Osteoblast (primary cell): ENCODE data around the gene CLTRN. TPM values are rescaled to one million over a fixed set of nuclear protein-coding genes. Genes with fewer than 3 reads are reported as not detected.

Experiments
- DNase-seq: peaks from one replicate; pipeline ENCODE4 v3.0.0; 2011; ENCODE audit warnings: low spot score, mixed read lengths; ENCODE audit not compliant: insufficient read length; ENCODE audit errors: missing footprints
- H2AFZ ChIP-seq: 2 replicates; pipeline ENCODE4 v1.6.0; 2011; ENCODE audit warnings: mild to moderate bottlenecking, low read length
- H3K27ac ChIP-seq: 2 replicates; pipeline ENCODE4 v1.5.1; 2011; ENCODE audit warnings: mild to moderate bottlenecking, low read depth, low read length, moderate library complexity
- H3K27me3 ChIP-seq: 2 replicates; pipeline ENCODE4 v1.6.0; 2012; ENCODE audit warnings: mild to moderate bottlenecking, control low read depth, inconsistent platforms, low read length, moderate library complexity; ENCODE audit not compliant: insufficient read depth
- H3K36me3 ChIP-seq: 2 replicates; pipeline ENCODE4 v1.5.1; 2011; ENCODE audit warnings: mild to moderate bottlenecking, low read length, control low read depth, moderate library complexity; ENCODE audit not compliant: insufficient read depth
- H3K4me1 ChIP-seq: 2 replicates; pipeline ENCODE4 v1.5.1; 2011; ENCODE audit warnings: mild to moderate bottlenecking, low read length, control low read depth, moderate library complexity; ENCODE audit not compliant: insufficient read depth
- H3K4me2 ChIP-seq: 2 replicates; pipeline ENCODE4 v1.6.0; 2011; ENCODE audit warnings: mild to moderate bottlenecking, low read length; ENCODE audit not compliant: insufficient read depth
- H3K4me3 ChIP-seq: fragments of 200-600 bp; sonication (generic); 3 replicates; pipeline ENCODE4 v1.5.1; 2012; ENCODE audit warnings: mild to moderate bottlenecking, low read length, inconsistent platforms; ENCODE audit not compliant: insufficient read depth
- H3K79me2 ChIP-seq: 2 replicates; pipeline ENCODE4 v1.6.0; 2012; ENCODE audit warnings: mild to moderate bottlenecking, low read length, control low read depth, inconsistent platforms; ENCODE audit not compliant: insufficient read depth
- H3K9me3 ChIP-seq: 2 replicates; pipeline ENCODE4 v1.5.1; 2011; ENCODE audit warnings: low read depth, low read length, control low read depth
- H4K20me1 ChIP-seq: 2 replicates; pipeline ENCODE4 v1.6.0; 2012; ENCODE audit warnings: mild to moderate bottlenecking, low read length, control low read depth; ENCODE audit not compliant: insufficient read depth
- total RNA-seq: library from RNA; depleted of rRNA; stranded (reverse); fragments of >200 nt; gene quantifications from 2 replicates; pipeline ENCODE4 v1.2.3, GENCODE V29; 2012
- TF ChIP-seq, protein P1 (sequence below): IDR thresholded peaks from 2 replicates; pipeline ENCODE4 v1.5.1; 2011; ENCODE audit warnings: mild to moderate bottlenecking, low read depth, low read length, moderate library complexity; ENCODE audit errors: extremely low read depth

The CLTRN gene
- total RNA-seq, 1 donor, result 0.36 TPM

DNA sequence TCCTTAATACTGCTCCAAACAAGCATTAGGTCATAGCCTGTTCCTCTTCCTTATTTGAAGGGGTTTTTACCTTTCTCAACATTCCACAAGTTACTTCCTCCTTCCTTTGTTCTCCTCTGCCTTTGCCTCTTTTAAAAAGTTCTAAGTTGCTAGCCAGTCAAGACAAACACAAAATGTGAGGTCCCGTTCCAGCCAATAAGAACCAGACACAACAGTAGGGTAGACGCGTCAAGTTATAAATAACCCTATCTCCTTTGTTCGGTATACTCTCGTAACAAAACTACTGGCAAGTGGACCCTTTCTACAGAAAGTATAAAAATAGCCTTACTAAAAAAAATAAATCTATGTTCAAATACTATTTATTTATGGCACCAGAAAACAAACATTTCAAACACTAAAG lies 57.5 kb downstream of the CLTRN start:
- no peak overlapping the region for H3K27ac ChIP-seq
- TF ChIP-seq, protein P1, sequence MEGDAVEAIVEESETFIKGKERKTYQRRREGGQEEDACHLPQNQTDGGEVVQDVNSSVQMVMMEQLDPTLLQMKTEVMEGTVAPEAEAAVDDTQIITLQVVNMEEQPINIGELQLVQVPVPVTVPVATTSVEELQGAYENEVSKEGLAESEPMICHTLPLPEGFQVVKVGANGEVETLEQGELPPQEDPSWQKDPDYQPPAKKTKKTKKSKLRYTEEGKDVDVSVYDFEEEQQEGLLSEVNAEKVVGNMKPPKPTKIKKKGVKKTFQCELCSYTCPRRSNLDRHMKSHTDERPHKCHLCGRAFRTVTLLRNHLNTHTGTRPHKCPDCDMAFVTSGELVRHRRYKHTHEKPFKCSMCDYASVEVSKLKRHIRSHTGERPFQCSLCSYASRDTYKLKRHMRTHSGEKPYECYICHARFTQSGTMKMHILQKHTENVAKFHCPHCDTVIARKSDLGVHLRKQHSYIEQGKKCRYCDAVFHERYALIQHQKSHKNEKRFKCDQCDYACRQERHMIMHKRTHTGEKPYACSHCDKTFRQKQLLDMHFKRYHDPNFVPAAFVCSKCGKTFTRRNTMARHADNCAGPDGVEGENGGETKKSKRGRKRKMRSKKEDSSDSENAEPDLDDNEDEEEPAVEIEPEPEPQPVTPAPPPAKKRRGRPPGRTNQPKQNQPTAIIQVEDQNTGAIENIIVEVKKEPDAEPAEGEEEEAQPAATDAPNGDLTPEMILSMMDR, result no peak
- H3K36me3 ChIP-seq, result no peaks in the 10 kb centered on the region
- no peak overlapping the region for H3K4me2 ChIP-seq
- no peak for DNase-seq
- H3K9me3 ChIP-seq, result no peaks in the 10 kb centered on the region
- H3K27me3 ChIP-seq, result no peaks in the 10 kb centered on the region
- no peaks in the 10 kb centered on the region for H3K79me2 ChIP-seq
- H3K4me1 ChIP-seq, result no peaks in the 10 kb centered on the region
- no peak overlapping the region for H3K4me3 ChIP-seq
- no peaks in the 10 kb centered on the region for H4K20me1 ChIP-seq
- H2AFZ ChIP-seq, result no peak overlapping the region

DNA sequence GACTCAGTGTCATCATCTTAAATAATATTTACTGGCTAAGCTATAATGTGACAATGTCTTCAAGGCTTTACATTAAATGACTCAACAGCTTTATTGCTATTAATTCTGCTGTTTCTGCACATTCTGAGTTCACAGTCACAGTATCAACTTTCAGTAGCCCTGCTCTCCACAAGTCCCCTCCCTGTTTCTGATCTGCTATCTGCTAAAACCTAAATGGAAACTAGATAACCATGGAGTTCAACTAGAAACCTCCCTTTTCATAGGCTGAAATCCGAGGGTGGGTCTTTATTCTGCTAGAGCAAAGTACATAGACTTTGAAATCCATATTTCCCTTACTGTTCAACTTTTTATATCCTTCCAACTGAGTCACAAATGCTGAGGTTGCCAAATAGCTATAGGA lies 58.5 kb downstream of the CLTRN start:
- H3K27me3 ChIP-seq, result no peaks in the 10 kb centered on the region
- H2AFZ ChIP-seq, result no peak overlapping the region
- no peaks in the 10 kb centered on the region for H4K20me1 ChIP-seq
- TF ChIP-seq, protein P1, result no peak
- no peaks in the 10 kb centered on the region for H3K9me3 ChIP-seq
- no peak for DNase-seq
- H3K4me1 ChIP-seq, result no peaks in the 10 kb centered on the region
- no peaks in the 10 kb centered on the region for H3K79me2 ChIP-seq
- H3K4me3 ChIP-seq, result no peak overlapping the region
- no peak overlapping the region for H3K4me2 ChIP-seq
- H3K27ac ChIP-seq, result no peak overlapping the region
- H3K36me3 ChIP-seq, result no peaks in the 10 kb centered on the region

DNA sequence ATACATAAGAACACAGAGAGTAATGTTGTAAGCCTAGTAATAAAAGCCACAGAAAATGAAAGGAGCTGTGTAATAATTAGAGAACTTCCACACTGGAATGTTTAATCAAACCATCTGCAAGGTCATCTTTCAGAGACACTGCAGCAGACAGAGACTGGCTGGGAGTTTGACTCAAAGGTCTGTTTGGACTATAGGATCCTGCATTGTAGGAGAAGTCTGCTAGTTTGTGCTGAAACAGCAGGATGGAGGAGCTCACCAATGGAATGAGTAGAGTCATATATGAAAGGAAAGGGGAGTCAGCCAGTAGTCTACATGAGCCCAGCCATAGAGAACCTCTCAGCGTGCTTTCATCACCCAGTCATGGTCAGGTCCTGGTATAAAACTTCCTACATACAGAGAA lies 59.4 kb downstream of the CLTRN start:
- Histone ChIP-seq H3K4me3 (no peak overlapping the region), H3K4me2 (no peak overlapping the region), H3K36me3 (no peaks in the 10 kb centered on the region), H3K79me2 (no peaks in the 10 kb centered on the region), H3K27ac (no peak overlapping the region), H4K20me1 (no peaks in the 10 kb centered on the region), H3K9me3 (no peaks in the 10 kb centered on the region), H2AFZ (no peak overlapping the region), H3K4me1 (no peaks in the 10 kb centered on the region), H3K27me3 (no peaks in the 10 kb centered on the region)
- TF ChIP-seq, protein P1, result no peak
- no peak for DNase-seq

DNA sequence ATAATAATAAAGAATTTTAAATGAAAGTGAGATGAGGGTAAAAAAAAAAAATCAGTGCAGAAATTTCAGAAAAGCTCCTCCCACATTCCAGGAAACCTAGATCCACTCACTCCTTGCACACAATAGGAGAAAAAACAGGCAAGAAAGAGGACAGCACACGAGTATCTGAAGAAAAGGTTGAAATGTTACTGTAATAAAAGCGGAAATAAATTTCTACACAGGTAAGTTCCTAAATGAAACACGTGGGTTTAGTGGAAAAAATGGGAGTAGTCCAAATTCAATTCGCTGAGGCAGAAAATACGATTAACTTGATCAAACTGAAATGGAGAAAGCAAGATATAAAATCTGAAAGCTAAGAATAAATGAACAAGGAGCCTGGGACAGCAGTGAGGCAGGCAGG lies 61.8 kb downstream of the CLTRN start:
- no peaks in the 10 kb centered on the region for H3K36me3 ChIP-seq
- no peaks in the 10 kb centered on the region for H3K4me1 ChIP-seq
- H2AFZ ChIP-seq, result no peak overlapping the region
- no peaks in the 10 kb centered on the region for H3K27me3 ChIP-seq
- peak; percentile 61 for DNase-seq
- TF ChIP-seq, protein P1, result no peak
- H4K20me1 ChIP-seq, result no peaks in the 10 kb centered on the region
- H3K79me2 ChIP-seq, result no peaks in the 10 kb centered on the region
- H3K4me3 ChIP-seq, result no peak overlapping the region
- no peak overlapping the region for H3K4me2 ChIP-seq
- no peak overlapping the region for H3K27ac ChIP-seq
- H3K9me3 ChIP-seq, result no peaks in the 10 kb centered on the region
